Fibroblast of lung (primary cell): ENCODE measurements around the gene STK16.

Experiments used
- CTCF ChIP-seq, 2 donors: IDR thresholded peaks in 1 of 2; conservative IDR thresholded peaks in 1 of 2; 1 replicate in 1 of 2; 2 replicates in 1 of 2; pipeline ENCODE4 v1.5.1; 2011 to 2012; ENCODE audit warnings: low read length in 2 of 2, control low read depth in 1 of 2, inconsistent platforms in 1 of 2, low read depth in 1 of 2, mild to moderate bottlenecking in 1 of 2
- EZH2 ChIP-seq: IDR thresholded peaks from 2 replicates; pipeline ENCODE4 v1.5.1; 2012; ENCODE audit warnings: low read length, control low read depth, mild to moderate bottlenecking; ENCODE audit errors: missing control alignments

- TF ChIP-seq CTCF (conservative IDR thresholded peaks at IDR 0.05 in 1 of 2, IDR thresholded peaks at IDR 0.05 in 1 of 2; ENCODE audit: low read depth in 1 of 2, low read length in 2 of 2) (no peak), EZH2 (no peak)
Observed at GRCh38 chr2:219252900-219253752, 7.8 kb downstream of the STK16 start, which contains the start of gene TUBA4B.
